NCI-H1436 treated with DMSO at 0.1 percent for 48 hours (cell line): ENCODE data around the gene MAGI1.

Source experiments
- DNase-seq: peaks from one replicate; lab custom pipeline; 2025; lab: John Stamatoyannopoulos, UW

MAGI1 gene

GRCh38 chr3:65706776-65707568 lies 331.7 kb downstream of the MAGI1 start:
- DNase-seq = no peak

DNA sequence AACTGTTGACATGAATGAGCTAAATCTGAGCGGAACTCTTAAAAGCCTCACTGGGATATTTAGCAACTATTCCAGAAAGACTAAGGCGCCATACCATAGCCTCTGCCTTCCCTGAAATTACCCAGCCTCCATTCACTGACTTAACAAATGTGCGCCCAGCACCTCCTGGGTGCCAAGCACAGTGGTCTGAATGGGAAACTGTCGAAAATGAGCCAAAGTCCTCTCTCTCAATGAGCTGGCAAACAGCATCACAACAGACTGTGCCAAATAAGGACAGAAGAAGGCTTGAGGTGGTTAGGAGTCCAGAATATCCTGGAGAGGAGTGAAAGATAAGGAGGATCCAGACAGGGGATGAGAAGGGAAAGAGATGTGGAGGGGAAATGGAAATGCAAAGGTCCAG lies 332.4 kb downstream of the MAGI1 start:
- DNase-seq = no peak

- DNase-seq = no peak
These were observed 334.9 kb downstream of the MAGI1 start for GRCh38 chr3:65703820-65704219.

DNA sequence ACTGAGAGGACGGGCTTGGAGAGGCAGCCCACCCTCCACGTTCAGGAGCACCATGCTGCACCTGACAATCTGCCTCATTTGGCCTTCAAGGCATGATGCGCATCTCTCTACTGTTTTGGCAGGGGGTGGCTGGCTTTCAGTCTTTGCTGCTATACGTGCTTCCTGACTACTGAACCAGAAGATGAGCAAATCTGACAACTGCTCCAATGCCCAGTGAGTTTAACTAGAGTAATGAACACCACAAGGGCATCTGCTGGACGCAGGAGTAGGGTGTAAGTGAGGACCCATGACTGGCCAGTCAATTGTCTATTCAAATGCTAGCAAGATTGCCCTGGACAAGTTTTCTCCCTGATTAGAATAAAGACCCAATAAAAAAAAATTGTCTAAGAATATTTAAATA lies 335.7 kb downstream of the MAGI1 start:
- DNase-seq = no peak

- no peak for DNase-seq
These were observed 336.5 kb downstream of the MAGI1 start for GRCh38 chr3:65702202-65702601.

GRCh38 chr3:65701516-65701915 lies 337.2 kb downstream of the MAGI1 start:
- no peak for DNase-seq

DNA sequence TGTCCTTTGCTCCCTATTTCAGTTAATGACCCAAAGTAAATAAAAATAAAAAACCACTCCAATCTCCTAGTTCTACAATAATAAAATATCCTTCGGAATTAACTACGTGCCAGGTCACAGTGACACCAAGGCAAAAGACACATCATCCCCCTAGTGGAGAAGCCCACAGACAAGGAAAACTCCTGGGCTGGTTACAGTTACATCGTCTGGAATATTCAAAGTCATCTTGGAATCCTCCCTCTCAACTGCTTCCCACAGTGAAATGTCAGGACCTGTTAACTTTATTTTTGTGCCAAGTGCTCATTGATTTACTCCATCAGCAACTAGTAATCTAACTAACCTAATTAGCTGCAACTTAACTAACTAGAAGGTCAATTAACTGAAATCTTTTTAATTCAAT lies 349.3 kb downstream of the MAGI1 start:
- no peak for DNase-seq

DNA sequence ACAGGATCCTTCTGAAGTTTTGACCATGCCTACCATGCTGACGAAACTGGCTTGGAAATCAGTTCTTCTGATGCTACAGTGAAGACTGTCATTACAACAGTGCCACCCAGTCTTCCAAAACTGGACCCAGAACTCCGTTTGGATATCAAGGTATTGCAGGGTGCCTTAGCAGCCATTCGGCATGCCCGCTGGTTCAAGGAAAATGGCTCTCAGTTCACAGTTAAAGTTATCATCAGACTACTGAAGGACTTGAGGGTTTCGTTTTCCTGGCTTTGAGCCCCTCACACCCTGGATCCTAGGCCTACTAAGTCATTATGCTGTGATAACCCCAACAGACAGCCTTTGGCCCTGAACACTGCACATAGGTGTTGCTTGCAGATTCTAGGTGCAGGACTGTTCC lies 351.0 kb downstream of the MAGI1 start:
- DNase-seq = no peak

DNA sequence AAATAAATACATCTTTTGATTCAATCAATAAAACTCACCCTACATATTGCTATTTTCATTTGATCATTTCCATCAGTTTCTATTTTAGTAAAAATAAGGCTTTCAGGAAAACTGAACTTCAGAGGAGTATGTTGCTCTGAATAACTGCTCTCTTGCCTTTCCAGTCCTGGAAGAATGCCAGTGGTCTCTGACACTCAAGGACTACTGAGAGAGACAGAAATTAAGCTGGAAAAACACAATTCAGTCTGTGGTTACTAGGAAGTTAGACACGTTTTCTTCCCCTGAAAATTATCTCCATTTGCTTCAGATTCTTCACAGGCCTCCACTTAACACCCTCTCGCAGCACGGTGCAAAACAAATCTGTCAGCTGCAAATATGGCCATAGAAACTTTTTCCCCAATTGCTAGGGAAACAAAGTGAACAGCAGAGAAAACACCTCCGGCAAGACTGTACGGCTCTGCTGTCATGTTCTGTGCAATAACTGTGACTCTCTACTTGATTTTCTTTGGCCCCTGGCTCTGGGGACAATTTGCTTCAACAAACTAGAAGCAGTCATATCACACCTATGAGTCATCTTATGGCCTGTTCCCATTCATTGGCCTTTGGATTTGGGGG lies 353.0 kb downstream of the MAGI1 start:
- no peak for DNase-seq

DNA sequence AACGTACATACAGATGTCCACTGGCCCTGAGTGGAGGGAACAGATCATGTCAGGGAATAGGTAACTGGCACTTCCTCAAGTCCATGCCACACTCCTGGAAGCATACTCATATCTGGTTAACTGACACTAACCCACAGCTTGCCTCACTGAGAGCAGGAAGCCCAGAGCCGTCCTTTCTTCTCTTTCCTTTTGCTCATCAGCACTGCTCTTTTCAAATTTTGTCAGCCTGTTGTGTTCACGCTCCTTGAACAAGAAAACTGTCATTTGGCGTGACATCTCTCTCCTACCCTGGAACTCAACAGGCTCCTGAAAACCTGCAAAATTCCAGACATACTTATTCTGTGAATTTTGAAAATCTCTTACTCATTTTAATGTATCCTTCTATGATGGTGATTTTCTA lies 360.2 kb downstream of the MAGI1 start:
- DNase-seq = no peak

DNA sequence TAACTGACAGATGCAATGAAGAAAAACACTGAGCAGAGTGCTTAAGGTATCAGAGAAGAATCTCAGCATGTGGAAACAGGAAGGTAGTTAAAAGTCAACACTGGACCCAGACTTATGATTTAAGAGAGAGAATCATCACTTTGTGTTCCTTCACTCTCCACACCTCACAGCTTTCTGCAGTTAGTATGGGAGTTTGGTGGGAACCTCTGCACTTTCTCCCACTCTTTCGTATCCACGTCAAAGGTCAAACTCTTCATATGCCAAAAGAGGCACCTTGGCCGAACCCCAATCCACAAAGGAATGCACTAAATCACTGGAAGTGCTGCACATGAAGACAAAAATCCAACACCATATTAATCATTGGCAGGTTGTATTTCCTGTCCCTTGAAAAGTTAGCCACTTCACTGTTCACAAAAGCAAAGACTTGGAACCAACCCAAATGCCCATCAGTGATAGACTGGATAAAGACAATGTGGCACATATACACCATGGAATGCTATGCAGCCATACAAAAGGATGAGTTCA lies 361.2 kb downstream of the MAGI1 start:
- DNase-seq = no peak

GRCh38 chr3:65676580-65676979 lies 362.1 kb downstream of the MAGI1 start:
- DNase-seq = no peak

- no peak for DNase-seq
These were observed 363.7 kb downstream of the MAGI1 start for GRCh38 chr3:65675011-65675410.

- no peak for DNase-seq
These were observed 364.5 kb downstream of the MAGI1 start for GRCh38 chr3:65674226-65674625.

GRCh38 chr3:65672871-65673815 lies 365.6 kb downstream of the MAGI1 start:
- no peak for DNase-seq

DNA sequence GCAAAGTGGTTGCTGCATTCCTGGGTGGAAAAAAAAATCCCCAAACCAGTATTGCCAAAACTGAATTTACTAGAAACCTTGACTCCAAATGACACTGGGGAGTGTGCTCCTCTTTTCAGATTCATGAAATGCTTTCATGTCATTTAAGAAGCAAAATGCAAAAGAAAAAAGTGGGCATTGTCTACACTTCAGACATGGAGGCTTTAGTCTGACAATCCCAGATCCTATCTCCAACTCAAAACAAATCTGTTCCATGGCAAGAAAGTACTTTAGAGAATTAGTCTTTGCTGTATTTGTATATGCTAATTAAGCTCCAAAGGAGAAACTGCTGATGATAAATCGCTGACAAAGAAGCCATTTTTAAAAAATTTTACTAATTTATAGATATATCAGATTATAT lies 366.7 kb downstream of the MAGI1 start:
- no peak for DNase-seq

- DNase-seq = no peak
These were observed 367.7 kb downstream of the MAGI1 start for GRCh38 chr3:65671004-65671403.

DNA sequence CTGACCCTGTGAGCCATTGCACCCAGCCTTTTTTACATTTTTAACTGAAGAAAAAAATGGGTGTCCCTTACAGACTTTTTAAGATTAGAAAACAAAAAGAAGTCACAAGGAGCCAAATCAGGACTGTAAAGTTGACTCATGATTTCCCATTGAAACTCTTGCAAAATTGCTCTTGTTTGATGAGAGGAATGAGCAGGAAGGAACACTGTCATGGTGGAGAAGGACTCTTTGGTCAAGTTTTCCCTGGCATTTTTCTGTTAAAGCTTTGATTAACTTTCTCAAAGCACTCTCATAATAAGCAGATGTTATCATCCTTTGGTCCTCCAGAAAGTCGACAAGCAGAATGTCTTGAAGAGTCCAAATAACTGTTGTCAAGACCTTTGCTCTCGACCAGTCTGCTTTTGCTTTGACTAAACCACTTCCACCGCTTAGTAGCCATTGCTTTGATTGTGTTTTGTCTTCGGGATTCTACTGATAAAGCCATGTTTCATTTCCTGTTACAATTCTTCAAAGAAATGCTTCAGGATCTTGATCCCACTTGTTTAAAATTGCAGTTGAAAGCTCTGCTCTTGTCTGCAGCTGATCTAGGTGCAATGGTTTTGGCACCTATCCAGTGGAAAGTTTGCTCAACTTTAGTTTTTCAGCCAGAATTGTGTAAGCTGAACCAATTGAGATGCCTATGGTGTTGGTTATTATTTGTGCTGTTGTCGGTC lies 369.4 kb downstream of the MAGI1 start:
- no peak for DNase-seq

GRCh38 chr3:65667963-65668362 lies 370.8 kb downstream of the MAGI1 start:
- DNase-seq = no peak

DNA sequence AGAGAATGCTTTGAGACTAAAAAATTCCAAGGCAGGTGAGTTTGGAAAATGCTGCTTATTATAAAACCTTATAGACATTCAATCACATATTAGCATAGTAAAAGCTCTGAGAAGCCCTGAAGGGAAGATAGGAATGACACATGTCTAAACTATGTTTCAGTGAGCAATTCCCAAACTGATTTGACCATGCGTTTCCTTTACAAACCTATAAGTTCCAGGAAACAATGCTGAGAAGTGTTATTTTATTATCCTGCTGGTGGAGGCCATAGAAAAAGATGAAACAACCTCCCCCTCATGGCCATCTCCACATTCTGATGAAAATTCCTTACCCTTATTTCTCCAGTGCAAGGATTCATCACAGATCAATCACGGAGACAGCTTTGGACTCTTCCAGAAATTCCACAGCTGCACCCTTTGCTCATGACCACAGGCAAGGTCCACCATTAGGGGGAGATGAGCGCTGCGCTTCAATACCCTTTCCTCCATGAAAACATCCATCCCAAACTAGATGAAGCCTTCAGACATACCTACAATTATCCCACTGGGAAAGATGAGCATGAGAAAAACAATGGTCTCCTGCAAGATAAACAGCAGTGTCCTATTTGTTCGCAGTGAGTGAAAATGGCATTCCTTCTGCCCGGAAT lies 372.1 kb downstream of the MAGI1 start:
- DNase-seq = no peak

- no peak for DNase-seq
These were observed 372.8 kb downstream of the MAGI1 start for GRCh38 chr3:65665915-65666314.
